ENCODE data around the gene TMA7. TPM values are rescaled to one million over a fixed set of nuclear protein-coding genes. Genes with fewer than 3 reads are reported as not detected.

The TMA7 gene
- 100 to 1,000 TPM; 115 to 282 (median 163) TPM for total RNA-seq

DNA sequence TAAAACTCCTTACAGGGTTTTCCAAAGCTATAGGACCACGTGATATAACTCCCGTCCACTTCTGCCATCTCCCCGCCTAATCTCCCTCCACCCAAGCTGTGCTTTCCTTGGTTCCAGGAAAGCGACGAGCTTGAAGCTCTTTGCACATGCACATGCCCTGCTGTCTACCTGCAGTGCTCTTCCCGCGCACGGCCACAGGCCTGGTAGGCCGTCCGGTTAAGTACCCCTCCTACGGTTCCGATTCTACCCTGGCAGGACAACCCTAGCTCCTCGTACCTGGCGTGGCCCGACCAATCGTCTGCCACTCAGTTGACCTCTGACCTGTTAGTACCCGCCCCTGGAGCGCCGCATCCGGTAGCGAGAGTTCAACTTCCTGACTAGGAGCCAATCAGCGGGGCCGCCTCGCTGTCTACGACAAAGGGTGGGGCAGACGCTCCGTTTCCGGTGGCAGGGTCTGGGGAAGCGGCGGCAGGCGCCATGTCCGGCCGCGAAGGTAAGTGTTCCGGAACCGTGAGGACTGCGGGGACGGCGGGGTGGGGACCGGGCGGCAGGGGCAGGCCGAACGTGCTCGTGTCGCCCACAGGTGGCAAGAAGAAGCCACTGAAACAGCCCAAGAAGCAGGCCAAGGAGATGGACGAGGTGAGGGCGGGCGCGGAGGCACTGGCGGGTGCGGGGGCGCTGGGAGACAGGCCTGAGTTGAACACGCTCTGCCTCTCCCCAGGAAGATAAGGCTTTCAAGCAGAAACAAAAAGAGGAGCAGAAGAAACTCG lies at the start of gene TMA7, which contains the start of gene CCDC51:
TMA7 (plus strand) TSS at position 438 of the 770 bp plus-strand sequence; CDS start at position 478, 40 bp downstream.
CCDC51 (minus strand) TSS at position 300 of the 770 bp plus-strand sequence. CDS start 4,991 bp downstream, outside the sequence.
- H3K4me1 ChIP-seq = peaks cover 22 to 39% (median 30%) of the 10 kb centered on the region in 4 donors
- no peaks in the 10 kb centered on the region for H3K27me3 ChIP-seq
- H3K9me3 ChIP-seq = no peaks in the 10 kb centered on the region
- ATAC-seq (ENCODE audit: low FRiP score in 2 of 2) (peak; percentile 98 to 99), DNase-seq (peak; percentile 95 to 98)
- peak within 1 kb of the TSS; percentile 73 to 94 (median 74) for H3K4me3 ChIP-seq
- peaks cover 0 to 38% (median 15%) of the 10 kb centered on the region in 4 donors for H3K36me3 ChIP-seq
- peak within 1 kb of the TSS; percentile 91 to 96 (median 94) for H3K27ac ChIP-seq
- TF ChIP-seq POLR2AphosphoS5 (IDR thresholded peaks at IDR 0.05) (peak; percentile 99), EP300 (IDR thresholded peaks at IDR 0.05) (peak in 1 of 4 donors; percentile 56), POLR2A (IDR thresholded peaks at IDR 0.05) (peak; percentile 60 to 97 (median 92))
- TF ChIP-seq, protein P1, sequence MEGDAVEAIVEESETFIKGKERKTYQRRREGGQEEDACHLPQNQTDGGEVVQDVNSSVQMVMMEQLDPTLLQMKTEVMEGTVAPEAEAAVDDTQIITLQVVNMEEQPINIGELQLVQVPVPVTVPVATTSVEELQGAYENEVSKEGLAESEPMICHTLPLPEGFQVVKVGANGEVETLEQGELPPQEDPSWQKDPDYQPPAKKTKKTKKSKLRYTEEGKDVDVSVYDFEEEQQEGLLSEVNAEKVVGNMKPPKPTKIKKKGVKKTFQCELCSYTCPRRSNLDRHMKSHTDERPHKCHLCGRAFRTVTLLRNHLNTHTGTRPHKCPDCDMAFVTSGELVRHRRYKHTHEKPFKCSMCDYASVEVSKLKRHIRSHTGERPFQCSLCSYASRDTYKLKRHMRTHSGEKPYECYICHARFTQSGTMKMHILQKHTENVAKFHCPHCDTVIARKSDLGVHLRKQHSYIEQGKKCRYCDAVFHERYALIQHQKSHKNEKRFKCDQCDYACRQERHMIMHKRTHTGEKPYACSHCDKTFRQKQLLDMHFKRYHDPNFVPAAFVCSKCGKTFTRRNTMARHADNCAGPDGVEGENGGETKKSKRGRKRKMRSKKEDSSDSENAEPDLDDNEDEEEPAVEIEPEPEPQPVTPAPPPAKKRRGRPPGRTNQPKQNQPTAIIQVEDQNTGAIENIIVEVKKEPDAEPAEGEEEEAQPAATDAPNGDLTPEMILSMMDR (IDR thresholded peaks at IDR 0.05) = peak in 3 of 6 experiments; percentile 11 to 18 (median 12)
- 0 to 2% methylated on average over 19 to 45 of the region's 54 CpGs for WGBS, 2 donors

DNA sequence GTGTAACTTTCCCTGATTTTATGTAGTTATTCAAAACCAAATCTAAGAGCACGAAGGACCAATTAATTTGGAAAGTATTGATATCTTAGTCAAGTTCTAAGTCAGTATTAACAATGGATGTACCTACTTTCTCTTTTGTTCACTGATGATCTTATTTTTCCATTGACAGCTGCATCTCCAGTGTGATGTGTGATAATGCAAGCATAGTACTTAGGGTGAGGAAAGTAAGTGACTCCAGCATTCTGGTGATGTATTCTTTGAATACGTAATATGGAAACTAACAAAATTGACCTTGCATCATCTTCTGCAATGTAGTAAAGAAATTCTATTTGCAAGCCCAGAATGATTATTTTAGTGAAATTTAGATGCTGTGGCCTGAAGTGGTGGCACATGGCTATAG lies 45.7 kb upstream of the TMA7 start:
- 82 to 86% methylated on average over 2 of the region's 2 CpGs for WGBS, 2 donors
- Histone ChIP-seq H3K4me3 (no peak overlapping the region), H3K4me1 (no peaks in the 10 kb centered on the region), H3K27ac (no peak overlapping the region), H3K27me3 (no peaks in the 10 kb centered on the region), H3K36me3 (no peaks in the 10 kb centered on the region), H3K9me3 (no peaks in the 10 kb centered on the region)
- TF ChIP-seq, protein P1 (IDR thresholded peaks at IDR 0.05) = no peak
- no peak for TF ChIP-seq EP300 (IDR thresholded peaks at IDR 0.05)
- no peak for TF ChIP-seq POLR2A (IDR thresholded peaks at IDR 0.05)
- ATAC-seq (ENCODE audit: low FRiP score in 2 of 2) (no peak), DNase-seq (no peak)

DNA sequence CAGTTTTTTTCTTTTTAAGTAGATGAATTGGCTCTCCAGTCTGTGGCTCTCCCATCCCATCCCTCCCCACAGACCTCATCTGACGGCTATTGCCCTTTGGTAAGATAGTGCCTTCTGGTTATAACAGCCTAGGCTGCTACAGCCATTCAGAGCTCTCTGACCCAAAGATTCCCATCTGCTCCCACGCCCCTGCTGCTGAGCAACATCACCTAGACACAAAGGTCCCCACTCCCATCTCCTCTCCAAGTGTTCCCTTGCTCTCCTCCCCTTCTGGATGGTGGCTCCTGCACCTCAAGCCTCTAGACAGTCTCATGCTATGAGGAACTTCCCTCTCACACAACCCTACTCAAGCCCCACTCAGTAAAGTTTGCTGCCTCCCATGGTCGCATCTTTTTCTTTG lies 44.3 kb upstream of the TMA7 start:
- no peak for ATAC-seq (ENCODE audit: low FRiP score in 2 of 2)
- H3K27me3 ChIP-seq = no peaks in the 10 kb centered on the region
- WGBS, 2 donors = 73 to 82% methylated on average over 3 of the region's 3 CpGs
- no peak for TF ChIP-seq POLR2AphosphoS5 (IDR thresholded peaks at IDR 0.05)
- TF ChIP-seq EP300 (IDR thresholded peaks at IDR 0.05) = no peak
- no peak for TF ChIP-seq POLR2A (IDR thresholded peaks at IDR 0.05)
- TF ChIP-seq, protein P1 (IDR thresholded peaks at IDR 0.05) = no peak
- DNase-seq = no peak
- H3K4me3 ChIP-seq = no peak overlapping the region
- no peaks in the 10 kb centered on the region for H3K9me3 ChIP-seq
- no peaks in the 10 kb centered on the region for H3K4me1 ChIP-seq
- H3K36me3 ChIP-seq = no peaks in the 10 kb centered on the region
- H3K27ac ChIP-seq = no peak overlapping the region

DNA sequence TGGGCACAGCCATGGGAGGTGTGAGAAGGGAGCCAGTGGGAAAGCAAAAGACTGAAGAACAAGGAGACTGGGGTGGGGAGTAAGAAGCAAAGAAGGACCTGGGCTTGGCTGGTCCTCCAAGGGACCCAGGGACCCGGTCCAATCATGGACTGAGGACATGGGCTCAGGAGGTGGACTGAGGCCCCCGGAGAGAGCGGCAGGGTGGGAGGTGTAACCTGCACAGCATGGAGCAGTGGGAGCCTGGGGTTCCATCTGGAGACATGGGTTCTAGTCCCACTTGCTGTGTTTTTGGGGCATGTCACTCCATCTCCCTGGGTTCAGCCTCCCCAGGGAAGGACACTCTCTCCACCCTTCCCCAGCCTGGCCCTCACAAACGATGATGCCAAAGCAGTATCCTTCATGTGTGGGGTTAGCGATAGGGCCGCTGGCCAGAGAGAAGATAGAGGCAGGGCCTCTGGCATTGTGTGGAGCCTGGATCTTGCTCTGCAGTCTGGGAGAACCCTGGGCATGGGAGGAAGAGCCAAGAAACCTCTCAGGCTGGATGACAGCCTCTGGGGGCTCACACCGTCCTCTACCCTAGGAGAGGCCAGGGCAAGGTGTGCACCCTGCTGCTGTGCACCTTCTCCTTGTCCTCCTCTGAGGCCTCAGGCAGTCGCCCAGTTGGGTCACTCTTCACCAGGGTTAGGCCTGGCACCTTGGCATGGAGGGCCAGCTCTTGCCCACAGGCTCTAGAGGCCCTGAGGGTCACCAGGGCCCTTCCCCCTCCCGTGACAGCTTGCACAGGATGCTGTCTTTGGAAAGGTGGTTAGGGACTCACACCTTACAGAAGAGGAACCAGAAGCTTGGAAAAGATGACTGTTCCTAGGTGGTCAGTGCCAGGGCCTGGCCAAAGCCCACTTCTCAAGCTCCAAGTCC lies 42.0 kb upstream of the TMA7 start:
- Histone ChIP-seq H3K27me3 (no peaks in the 10 kb centered on the region), H3K36me3 (no peaks in the 10 kb centered on the region), H3K4me3 (no peak overlapping the region), H3K9me3 (no peaks in the 10 kb centered on the region), H3K4me1 (no peaks in the 10 kb centered on the region), H3K27ac (no peak overlapping the region)
- ATAC-seq (ENCODE audit: low FRiP score in 2 of 2) (peak in 1 of 2 donors; percentile 38), DNase-seq (no peak)
- no peak for TF ChIP-seq POLR2AphosphoS5 (IDR thresholded peaks at IDR 0.05)
- 69 to 83% methylated on average over 7 to 8 of the region's 9 CpGs for WGBS, 2 donors
